ENCODE data around the gene CANT1. TPM values are rescaled to one million over a fixed set of nuclear protein-coding genes. Genes with fewer than 3 reads are reported as not detected.

The CANT1 gene
- total and polyA plus RNA-seq, 2 of the 13 experiments (the other 11 are each of a cell fraction or from before 2014, with no cell fraction given) = 34.1 to 42.1 TPM

GRCh38 chr17:78977997-78978973 is 31.3 kb downstream of the CANT1 start (continued):
- TF ChIP-seq ZNF280B (CRISPR knock-in tag; IDR thresholded peaks at IDR 0.05; ENCODE audit: borderline replicate concordance) (0 out of 2 replicates have a peak, but pooled peaks have one; percentile 44), CBFB (CRISPR knock-in tag; IDR thresholded peaks at IDR 0.05) (no peak), PHF21A (CRISPR knock-in tag; IDR thresholded peaks at IDR 0.05) (no peak), TFDP1 (CRISPR knock-in tag; IDR thresholded peaks at IDR 0.05; ENCODE audit: borderline replicate concordance) (no peak), ZNF367 (CRISPR knock-in tag; IDR thresholded peaks at IDR 0.05; ENCODE audit: borderline replicate concordance) (no peak), DZIP1 (CRISPR knock-in tag; IDR thresholded peaks at IDR 0.05) (peak; percentile 30; the same call in 1 of the 2 replicates), XRCC5 (optimal IDR thresholded peaks at IDR 0.05; ENCODE audit: low read length) (no peak), MYNN (CRISPR knock-in tag; IDR thresholded peaks at IDR 0.05; ENCODE audit: low read depth) (no peak), ZFP36 (IDR thresholded peaks at IDR 0.05; ENCODE audit: borderline replicate concordance, low read depth, low read length, partially characterized antibody) (no peak), MLX (CRISPR knock-in tag; IDR thresholded peaks at IDR 0.05) (no peak), BORCS8-MEF2B (CRISPR knock-in tag; IDR thresholded peaks at IDR 0.05) (no peak), GLMP (CRISPR knock-in tag; IDR thresholded peaks at IDR 0.05; ENCODE audit: borderline replicate concordance) (no peak), ZNF776 (CRISPR knock-in tag; IDR thresholded peaks at IDR 0.05) (no peak), ZNF687 (CRISPR knock-in tag; IDR thresholded peaks at IDR 0.05) (peak; percentile 53; the same call in 1 of the 2 replicates), ZNF768 (CRISPR knock-in tag; IDR thresholded peaks at IDR 0.05) (no peak), GTF3A (CRISPR knock-in tag; conservative IDR thresholded peaks at IDR 0.05) (no peak)
